GM19025 (cell line): ENCODE measurements around the gene RABGAP1.

Experiments used
- ATAC-seq: cut with Tn5 transposase; IDR thresholded peaks from one replicate; pipeline ENCODE4 v1.9.1; 2021; ENCODE audit warnings: mild to moderate bottlenecking, low read depth, moderate library complexity; ENCODE audit not compliant: unreplicated experiment

The RABGAP1 gene

GRCh38 chr9:123073441-123073840 is 132.6 kb downstream of the RABGAP1 start:
- no peak for ATAC-seq

DNA sequence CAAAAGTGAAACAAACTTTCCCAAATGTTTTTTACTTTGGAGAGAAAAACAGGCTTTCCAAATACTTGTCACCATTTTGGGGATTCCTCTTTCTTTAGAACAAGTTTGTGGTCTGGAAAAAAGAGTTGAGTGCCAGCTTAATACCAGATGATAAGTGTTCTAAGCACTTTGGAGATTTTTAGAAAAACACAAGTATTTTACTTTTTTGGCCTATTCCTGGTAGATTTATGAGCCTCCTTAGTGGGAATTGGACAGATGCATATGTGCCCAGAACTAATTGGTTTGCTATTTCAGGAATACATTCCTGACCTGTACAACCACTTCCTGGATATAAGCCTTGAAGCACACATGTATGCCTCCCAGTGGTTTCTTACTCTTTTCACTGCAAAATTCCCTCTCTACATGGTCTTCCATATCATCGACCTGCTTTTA is 133.2 kb downstream of the RABGAP1 start:
- no peak for ATAC-seq

DNA sequence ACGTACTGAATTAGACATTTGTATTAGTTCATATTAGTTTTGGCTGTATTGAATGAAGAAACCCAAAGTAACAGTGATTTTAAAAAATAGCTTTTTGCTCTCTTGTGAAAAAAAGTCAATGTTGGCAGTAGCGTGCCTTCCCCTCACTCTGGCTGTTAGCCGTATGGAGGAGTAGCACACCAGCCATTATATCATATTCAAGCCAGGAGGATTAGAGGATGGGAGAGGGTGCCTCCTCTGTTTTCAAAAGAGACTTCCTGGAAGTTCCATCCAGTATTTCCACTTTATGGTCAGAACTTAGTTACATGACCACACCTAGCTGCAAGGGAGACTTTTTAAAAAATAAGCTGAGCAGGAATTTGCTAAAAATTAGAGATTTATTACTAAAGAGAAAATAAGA is 133.8 kb downstream of the RABGAP1 start:
- ATAC-seq, result no peak

DNA sequence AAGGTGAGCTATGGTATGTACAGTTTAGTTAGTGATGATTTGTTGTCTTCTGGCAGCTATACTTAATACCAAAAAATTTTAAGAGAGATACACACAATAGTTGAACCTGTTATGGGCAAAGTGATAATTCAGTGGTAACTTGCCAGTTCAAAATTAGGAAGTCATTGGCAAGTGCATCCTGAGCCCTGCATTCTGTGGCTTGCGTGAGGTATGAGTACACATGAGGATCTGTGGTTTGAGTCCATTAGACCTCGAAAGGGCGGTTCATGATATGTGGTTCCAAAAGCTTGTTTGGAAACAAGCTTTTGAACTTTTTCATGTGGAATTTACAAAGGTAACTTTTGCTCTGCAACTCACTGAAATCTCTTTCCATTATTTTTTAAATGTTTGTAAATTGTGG is 139.6 kb downstream of the RABGAP1 start:
- ATAC-seq, result no peak

GRCh38 chr9:123081824-123082223 is 141.0 kb downstream of the RABGAP1 start:
- ATAC-seq, result no peak

- no peak for ATAC-seq
Measured at GRCh38 chr9:123083680-123084079, 142.9 kb downstream of the RABGAP1 start.

- no peak for ATAC-seq
Measured at GRCh38 chr9:123084256-123084655, 143.4 kb downstream of the RABGAP1 start.

GRCh38 chr9:123085916-123086315 is 145.1 kb downstream of the RABGAP1 start:
- no peak for ATAC-seq

DNA sequence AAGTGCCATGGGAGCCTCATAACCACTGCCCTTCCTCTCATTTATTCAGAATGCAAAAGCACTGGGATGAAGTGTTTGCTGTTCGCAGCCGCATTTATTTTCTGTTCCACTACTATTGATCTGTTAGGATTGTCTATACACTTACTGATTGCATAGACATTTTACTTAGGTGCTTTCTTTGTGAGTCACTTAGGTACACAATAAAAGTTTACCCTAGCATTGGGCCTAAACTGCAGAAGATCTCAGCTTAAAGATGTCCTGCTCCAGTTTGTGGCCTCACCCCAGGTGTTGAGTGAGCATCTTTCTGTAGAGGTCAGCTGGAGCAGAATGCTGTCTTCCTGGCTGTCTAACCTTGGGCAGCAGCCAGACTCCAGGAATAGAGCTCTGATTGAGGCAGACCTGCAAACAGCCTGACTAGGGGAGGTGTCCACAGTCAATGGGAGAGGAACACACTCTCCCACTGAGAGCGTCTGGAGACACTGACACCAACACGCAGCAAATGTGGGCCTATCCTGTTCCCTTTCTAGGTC is 146.6 kb downstream of the RABGAP1 start:
- no peak for ATAC-seq

DNA sequence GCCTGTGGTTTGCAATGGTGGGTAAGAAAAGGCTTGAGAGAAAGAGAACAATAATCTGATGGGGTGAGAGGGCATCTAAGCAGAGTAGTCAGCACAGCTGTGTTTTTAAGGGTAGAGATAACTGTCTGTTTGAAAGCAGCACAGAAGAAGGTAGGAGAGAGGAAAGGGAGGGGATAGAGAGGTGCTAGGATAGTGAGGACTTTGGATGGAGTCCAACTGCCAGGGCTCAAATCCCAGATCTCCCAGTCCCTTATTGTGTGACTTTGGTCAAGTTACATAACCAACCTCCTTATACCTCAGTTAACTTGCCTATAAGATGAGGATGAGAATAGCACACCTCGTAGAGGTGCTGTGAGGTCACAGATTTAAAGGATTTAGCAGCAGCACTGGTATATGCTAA is 148.2 kb downstream of the RABGAP1 start:
- no peak for ATAC-seq

- ATAC-seq, result no peak
Measured at GRCh38 chr9:123089790-123090189, 149.0 kb downstream of the RABGAP1 start.

DNA sequence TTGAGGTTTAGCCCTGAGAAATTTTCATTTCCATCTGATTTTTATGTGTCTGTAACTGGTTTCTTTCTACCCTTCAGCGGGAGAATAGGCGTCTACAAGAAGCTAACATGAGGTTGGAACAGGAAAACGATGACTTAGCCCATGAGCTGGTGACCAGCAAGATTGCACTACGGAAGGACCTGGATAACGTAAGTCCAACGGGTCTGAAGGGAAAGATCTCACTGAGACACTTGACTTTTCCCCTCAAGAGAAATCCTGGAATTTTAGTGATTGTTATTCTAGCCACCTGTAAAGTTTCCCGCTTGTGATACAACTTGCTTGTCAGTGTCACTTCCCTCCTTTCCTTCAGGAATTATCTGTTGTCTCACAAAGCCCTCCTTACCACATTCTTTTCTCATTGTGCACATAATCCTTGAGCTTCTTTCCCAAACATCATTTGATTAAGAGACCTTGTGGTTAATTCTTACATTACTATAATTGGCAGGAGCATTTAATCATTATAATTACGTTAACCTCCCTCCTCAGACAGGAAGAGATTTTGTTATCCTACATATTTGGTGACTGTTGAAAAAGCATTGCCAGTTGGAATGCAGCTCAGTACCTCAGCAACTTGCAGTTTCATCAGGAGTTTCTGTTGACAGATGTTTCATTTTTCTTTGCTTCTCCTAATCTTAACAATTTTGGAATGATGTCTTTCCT is 149.5 kb downstream of the RABGAP1 start:
- ATAC-seq, result no peak

GRCh38 chr9:123090956-123091355 is 150.1 kb downstream of the RABGAP1 start:
- ATAC-seq, result no peak

- no peak for ATAC-seq
Measured at GRCh38 chr9:123091459-123091858, 150.6 kb downstream of the RABGAP1 start.

GRCh38 chr9:123093141-123093540 is 152.3 kb downstream of the RABGAP1 start:
- ATAC-seq, result no peak

DNA sequence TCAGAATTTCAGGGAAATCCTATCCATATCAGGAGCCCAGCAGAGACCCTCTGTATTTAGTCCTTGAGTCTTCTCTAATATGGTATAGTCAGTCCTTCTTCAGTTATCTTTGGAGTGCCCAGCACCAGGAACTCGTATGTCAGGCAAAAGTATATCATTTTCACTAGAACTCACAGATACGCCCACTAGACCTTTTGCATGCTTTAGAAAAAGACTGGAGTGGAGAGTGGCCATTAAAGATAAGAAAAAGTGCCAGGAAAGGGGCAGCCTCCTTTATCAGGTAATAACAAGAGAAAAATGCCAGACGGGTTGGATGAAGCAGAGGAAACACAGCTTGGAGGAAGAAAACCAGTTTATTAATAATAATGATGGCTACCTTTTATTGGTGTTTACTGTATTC is 156.2 kb downstream of the RABGAP1 start:
- no peak for ATAC-seq

DNA sequence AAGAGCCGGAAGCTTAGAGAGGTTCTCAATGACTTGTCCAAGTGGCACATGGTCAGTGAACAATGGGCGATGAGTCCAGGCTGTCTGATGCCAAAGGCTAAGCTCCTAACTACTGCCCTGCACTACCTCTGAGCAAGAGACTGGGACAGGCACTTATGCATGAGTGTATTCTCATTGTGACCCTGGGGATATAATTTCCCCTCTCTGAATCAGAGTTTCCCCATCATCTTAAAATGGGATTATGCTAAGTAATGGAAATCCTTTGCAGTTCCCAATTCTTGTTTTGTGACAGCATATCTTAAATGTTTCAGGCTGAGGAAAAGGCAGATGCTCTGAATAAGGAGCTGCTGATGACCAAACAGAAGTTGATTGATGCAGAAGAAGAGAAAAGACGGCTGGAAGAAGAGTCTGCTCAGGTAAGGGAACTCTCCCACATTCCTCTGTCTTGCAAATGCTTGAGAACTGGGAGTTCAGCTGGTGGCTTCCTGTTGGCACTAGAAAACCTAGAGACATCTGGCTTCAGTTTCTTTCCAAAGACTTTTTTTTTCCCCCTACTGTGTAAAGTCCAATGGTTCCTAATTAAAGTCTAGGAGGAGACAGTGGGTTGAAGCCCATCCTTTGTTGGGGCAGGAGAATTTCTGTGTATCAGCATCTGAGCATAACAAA is 156.7 kb downstream of the RABGAP1 start:
- ATAC-seq, result no peak

- ATAC-seq, result no peak
Measured at GRCh38 chr9:123098096-123098459, 157.3 kb downstream of the RABGAP1 start.

DNA sequence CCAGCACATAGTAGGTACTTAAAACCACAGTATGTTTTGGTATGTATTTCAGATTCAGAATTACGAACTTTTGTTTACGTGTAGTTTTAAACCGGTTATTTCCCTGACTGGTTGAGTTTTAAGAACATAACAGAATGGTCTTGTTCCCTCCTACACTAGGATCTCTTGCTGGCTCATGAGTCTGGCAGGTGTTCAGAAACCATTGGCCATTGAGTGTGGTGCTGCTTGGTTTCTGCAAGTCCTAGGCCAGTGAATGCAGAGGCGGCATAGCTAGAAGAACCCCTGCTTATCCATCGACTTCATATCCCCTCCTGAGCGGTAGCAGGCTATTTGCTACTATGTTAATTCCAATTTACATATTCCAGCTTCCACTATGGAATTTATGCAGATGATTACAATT is 158.2 kb downstream of the RABGAP1 start:
- no peak for ATAC-seq

DNA sequence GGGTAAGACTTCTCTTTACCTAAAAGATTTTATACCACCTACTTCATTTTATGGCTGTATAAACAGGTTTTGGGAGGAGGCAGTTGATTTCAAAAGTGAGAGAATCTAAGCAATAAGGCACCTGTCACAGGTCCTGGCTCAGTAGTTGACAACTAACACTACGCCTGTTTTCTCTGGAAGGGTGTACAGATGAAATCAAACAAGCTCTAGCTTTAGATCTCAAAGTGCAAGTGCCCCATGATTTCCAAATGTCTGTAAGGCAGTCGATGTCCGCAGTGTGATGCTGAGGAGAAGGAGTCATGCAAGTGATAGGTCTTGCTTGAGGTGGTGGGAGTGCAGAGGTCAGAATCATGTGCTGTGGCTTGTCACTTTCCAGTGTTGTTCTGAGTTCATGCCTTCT is 158.7 kb downstream of the RABGAP1 start:
- ATAC-seq, result no peak

GRCh38 chr9:123102375-123103113 is 161.7 kb downstream of the RABGAP1 start:
- ATAC-seq, result no peak
